Right lobe of liver (tissue), 4 donors: Measurements from ENCODE around the gene PCYT1B.

Experiments
- CTCF ChIP-seq, 4 donors: fragments of 200-600 bp in 3 of 4; fragments of 450-650 bp in 1 of 4; IDR thresholded peaks; one replicate each; pipeline versions ENCODE4 v1.5.1 to v1.8.0; 2016 to 2022; ENCODE audit warnings: antibody characterized with exemption in 4 of 4, mild to moderate bottlenecking in 2 of 4
- POLR2A ChIP-seq: fragments of 450-650 bp; IDR thresholded peaks from one replicate; pipeline ENCODE4 v1.6.1; 2017; ENCODE audit warnings: antibody characterized with exemption, mild to moderate bottlenecking
- donor health status: DM: no; HTN: no; CAD: no.
- donor health status: DM: no; HTN: no; CAD: no.
- donor health status: DM: no; HTN: yes; CAD: no.

GRCh38 chrX:24525455-24525854 is 121.7 kb downstream of the PCYT1B start:
- TF ChIP-seq POLR2A, result no peak
- TF ChIP-seq CTCF (IDR thresholded peaks at IDR 0.05), result no peak
